Measurements from ENCODE around the gene LRRC43.
A peak's percentile ranks its signal among the peaks of the same experiment; 100 is the strongest.
"Not testable (repeated sequence)": the region's sequence is repeated elsewhere in the genome, so short reads cannot be mapped to it uniquely, and the experiment has no call there.

Gene LRRC43

GRCh38 chr12:122171399-122171798 is 11.5 kb upstream of the LRRC43 start:
- H2AFZ ChIP-seq (ENCODE audit: low read length) = no peak overlapping the region
- H2AK5ac ChIP-seq (ENCODE audit: low read depth, low read length) = no peak overlapping the region
- H2BK5ac ChIP-seq (ENCODE audit: low read length) = no peak overlapping the region
- H3K4me1 ChIP-seq (ENCODE audit: control insufficient read depth in 2 of 2, insufficient read depth in 1 of 2, low read depth in 1 of 2, low read length in 2 of 2) = peaks cover 0 to 6% of the 10 kb centered on the region in 2 donors
- H4K91ac ChIP-seq (ENCODE audit: low read depth, low read length, poor library complexity) = no peak overlapping the region
- H3K27ac ChIP-seq (replicated peaks; ENCODE audit: low read length) = no peak overlapping the region
- no peak overlapping the region for H3K4me3 ChIP-seq (ENCODE audit: low read length in 2 of 2)
- DNase-seq (ENCODE audit: low spot score) = no peak
- no peak overlapping the region for H4K8ac ChIP-seq (ENCODE audit: low read depth, low read length)
- H3K9ac ChIP-seq (ENCODE audit: low read depth, low read length, poor library complexity) = no peak overlapping the region
- H3K79me1 ChIP-seq (ENCODE audit: low read depth, low read length) = no peaks in the 10 kb centered on the region
- H3K27me3 ChIP-seq (ENCODE audit: control insufficient read depth in 3 of 3, insufficient read depth in 3 of 3, low read depth in 1 of 3, low read length in 3 of 3) = peaks cover 0 to 10% (median 0%) of the 10 kb centered on the region in 3 experiments
- H2BK15ac ChIP-seq (ENCODE audit: low read length) = no peak overlapping the region
- H3K18ac ChIP-seq (ENCODE audit: low read length) = no peak overlapping the region
- H3K4me2 ChIP-seq (ENCODE audit: insufficient read depth, low read length, poor library complexity, severe bottlenecking) = no peak overlapping the region
- no peak overlapping the region for H3K23ac ChIP-seq (ENCODE audit: low read depth, low read length, poor library complexity)
- peaks cover 0 to 2% of the 10 kb centered on the region in 2 donors for H3K9me3 ChIP-seq (replicated peaks in 1 of 2; ENCODE audit: control insufficient read depth in 2 of 2, insufficient read depth in 1 of 2, low read depth in 1 of 2, low read length in 2 of 2)
- H2BK120ac ChIP-seq (ENCODE audit: low read depth, low read length) = no peak overlapping the region
- WGBS, 2 donors (ENCODE audit: extremely low coverage in 2 of 2, insufficient read length in 2 of 2, insufficient replicate concordance in 1 of 2) = no CpG with 5 or more reads among the region's 5 CpGs
- no peak overlapping the region for H2BK12ac ChIP-seq (ENCODE audit: low read length)
- no peak overlapping the region for H3K14ac ChIP-seq (ENCODE audit: low read length)
- no peak overlapping the region for H3K4ac ChIP-seq (ENCODE audit: low read length)
- no peaks in the 10 kb centered on the region for H3K36me3 ChIP-seq (replicated peaks in 1 of 2; ENCODE audit: control insufficient read depth in 2 of 2, insufficient read depth in 2 of 2, low read length in 2 of 2)

GRCh38 chr12:122172262-122172939 is 10.5 kb upstream of the LRRC43 start:
- Histone ChIP-seq H4K91ac (ENCODE audit: low read depth, low read length, poor library complexity) (no peak overlapping the region), H2BK5ac (ENCODE audit: low read length) (no peak overlapping the region), H4K8ac (ENCODE audit: low read depth, low read length) (no peak overlapping the region), H3K9ac (ENCODE audit: low read depth, low read length, poor library complexity) (no peak overlapping the region), H3K79me1 (ENCODE audit: low read depth, low read length) (no peaks in the 10 kb centered on the region), H3K23ac (ENCODE audit: low read depth, low read length, poor library complexity) (no peak overlapping the region), H3K18ac (ENCODE audit: low read length) (no peak overlapping the region), H3K4me1 (ENCODE audit: control insufficient read depth in 2 of 2, insufficient read depth in 1 of 2, low read depth in 1 of 2, low read length in 2 of 2) (no peaks in the 10 kb centered on the region), H3K4ac (ENCODE audit: low read length) (no peak overlapping the region), H2AFZ (ENCODE audit: low read length) (no peak overlapping the region), H3K4me2 (ENCODE audit: insufficient read depth, low read length, poor library complexity, severe bottlenecking) (no peak overlapping the region), H3K9me3 (replicated peaks in 1 of 2; ENCODE audit: control insufficient read depth in 2 of 2, insufficient read depth in 1 of 2, low read depth in 1 of 2, low read length in 2 of 2) (peaks cover 0 to 2% of the 10 kb centered on the region in 2 donors), H3K36me3 (replicated peaks in 1 of 2; ENCODE audit: control insufficient read depth in 2 of 2, insufficient read depth in 2 of 2, low read length in 2 of 2) (no peaks in the 10 kb centered on the region), H3K27me3 (ENCODE audit: control insufficient read depth in 3 of 3, insufficient read depth in 3 of 3, low read depth in 1 of 3, low read length in 3 of 3) (peaks cover 0 to 10% (median 0%) of the 10 kb centered on the region in 3 experiments), H2BK15ac (ENCODE audit: low read length) (no peak overlapping the region), H3K4me3 (ENCODE audit: low read length in 2 of 2) (no peak overlapping the region), H2AK5ac (ENCODE audit: low read depth, low read length) (no peak overlapping the region), H2BK120ac (ENCODE audit: low read depth, low read length) (no peak overlapping the region), H3K27ac (replicated peaks; ENCODE audit: low read length) (no peak overlapping the region), H2BK12ac (ENCODE audit: low read length) (no peak overlapping the region), H3K14ac (ENCODE audit: low read length) (no peak overlapping the region)
- WGBS, 2 donors (ENCODE audit: extremely low coverage in 2 of 2, insufficient read length in 2 of 2, insufficient replicate concordance in 1 of 2) = no CpG with 5 or more reads among the region's 17 CpGs
- DNase-seq (ENCODE audit: low spot score) = no peak

GRCh38 chr12:122174155-122174845 is 8.6 kb upstream of the LRRC43 start, which contains the start of gene IL31:
TSS of gene IL31 (minus strand) at chr12:122174221. CDS start at chr12:122174172, 49 bp downstream.
- WGBS, 2 donors (ENCODE audit: extremely low coverage in 2 of 2, insufficient read length in 2 of 2, insufficient replicate concordance in 1 of 2) = no CpG with 5 or more reads among the region's 17 CpGs
- Histone ChIP-seq H3K4ac (ENCODE audit: low read length) (no peak within 1 kb of the TSS), H3K27ac (replicated peaks; ENCODE audit: low read length) (no peak within 1 kb of the TSS), H3K18ac (ENCODE audit: low read length) (no peak within 1 kb of the TSS), H4K91ac (ENCODE audit: low read depth, low read length, poor library complexity) (no peak within 1 kb of the TSS), H3K9me3 (replicated peaks in 1 of 2; ENCODE audit: control insufficient read depth in 2 of 2, insufficient read depth in 1 of 2, low read depth in 1 of 2, low read length in 2 of 2) (no peaks in the 10 kb centered on the region), H3K36me3 (replicated peaks in 1 of 2; ENCODE audit: control insufficient read depth in 2 of 2, insufficient read depth in 2 of 2, low read length in 2 of 2) (no peaks in the 10 kb centered on the region), H2AK5ac (ENCODE audit: low read depth, low read length) (no peak within 1 kb of the TSS), H2BK15ac (ENCODE audit: low read length) (no peak within 1 kb of the TSS), H3K79me1 (ENCODE audit: low read depth, low read length) (no peaks in the 10 kb centered on the region), H3K4me1 (ENCODE audit: control insufficient read depth in 2 of 2, insufficient read depth in 1 of 2, low read depth in 1 of 2, low read length in 2 of 2) (no peaks in the 10 kb centered on the region), H3K4me2 (ENCODE audit: insufficient read depth, low read length, poor library complexity, severe bottlenecking) (no peak within 1 kb of the TSS), H2BK120ac (ENCODE audit: low read depth, low read length) (no peak within 1 kb of the TSS), H3K4me3 (ENCODE audit: low read length in 2 of 2) (no peak within 1 kb of the TSS), H2AFZ (ENCODE audit: low read length) (peak within 1 kb of the TSS; percentile 22), H3K23ac (ENCODE audit: low read depth, low read length, poor library complexity) (no peak within 1 kb of the TSS), H3K27me3 (ENCODE audit: control insufficient read depth in 3 of 3, insufficient read depth in 3 of 3, low read depth in 1 of 3, low read length in 3 of 3) (peaks cover 0 to 10% (median 0%) of the 10 kb centered on the region in 3 experiments), H3K9ac (ENCODE audit: low read depth, low read length, poor library complexity) (no peak within 1 kb of the TSS), H3K14ac (ENCODE audit: low read length) (no peak within 1 kb of the TSS), H2BK5ac (ENCODE audit: low read length) (no peak within 1 kb of the TSS), H4K8ac (ENCODE audit: low read depth, low read length) (no peak within 1 kb of the TSS), H2BK12ac (ENCODE audit: low read length) (no peak within 1 kb of the TSS)
- no peak for DNase-seq (ENCODE audit: low spot score)

DNA sequence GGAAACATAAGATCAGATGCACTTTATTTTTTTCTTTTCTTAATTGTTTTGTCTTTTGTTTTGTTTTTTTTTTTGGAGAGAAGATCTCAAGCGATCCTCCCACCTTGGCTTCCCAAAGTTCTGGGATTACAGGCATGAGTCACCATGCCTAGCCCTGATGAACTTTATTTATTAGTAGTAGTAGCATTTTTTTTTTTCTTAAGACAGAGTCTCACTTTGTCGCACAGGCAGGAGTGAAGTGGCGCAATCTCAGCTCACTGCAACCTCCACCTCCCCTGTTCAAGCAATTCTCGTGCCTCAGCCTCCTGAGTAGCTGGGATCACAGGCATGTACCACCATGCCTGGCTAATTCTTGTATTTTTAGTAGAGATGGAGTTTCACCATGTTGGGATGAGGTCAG is 6.5 kb upstream of the LRRC43 start:
- H3K36me3 ChIP-seq (replicated peaks in 1 of 2; ENCODE audit: control insufficient read depth in 2 of 2, insufficient read depth in 2 of 2, low read length in 2 of 2); H3K4ac ChIP-seq (ENCODE audit: low read length); H3K14ac ChIP-seq (ENCODE audit: low read length); H3K9ac ChIP-seq (ENCODE audit: low read depth, low read length, poor library complexity); H3K9me3 ChIP-seq (replicated peaks in 1 of 2; ENCODE audit: control insufficient read depth in 2 of 2, insufficient read depth in 1 of 2, low read depth in 1 of 2, low read length in 2 of 2); H2AK5ac ChIP-seq (ENCODE audit: low read depth, low read length); H2BK120ac ChIP-seq (ENCODE audit: low read depth, low read length); H3K4me1 ChIP-seq (ENCODE audit: control insufficient read depth in 2 of 2, insufficient read depth in 1 of 2, low read depth in 1 of 2, low read length in 2 of 2); DNase-seq (ENCODE audit: low spot score); H4K8ac ChIP-seq (ENCODE audit: low read depth, low read length); H3K27ac ChIP-seq (replicated peaks; ENCODE audit: low read length); H2AFZ ChIP-seq (ENCODE audit: low read length); H3K4me3 ChIP-seq (ENCODE audit: low read length in 2 of 2); H3K79me1 ChIP-seq (ENCODE audit: low read depth, low read length); H3K23ac ChIP-seq (ENCODE audit: low read depth, low read length, poor library complexity); H2BK15ac ChIP-seq (ENCODE audit: low read length); H3K18ac ChIP-seq (ENCODE audit: low read length); H3K4me2 ChIP-seq (ENCODE audit: insufficient read depth, low read length, poor library complexity, severe bottlenecking); H2BK5ac ChIP-seq (ENCODE audit: low read length); H2BK12ac ChIP-seq (ENCODE audit: low read length); H4K91ac ChIP-seq (ENCODE audit: low read depth, low read length, poor library complexity): not testable (repeated sequence)
- peaks cover 0 to 10% (median 0%) of the 10 kb centered on the region in 3 experiments for H3K27me3 ChIP-seq (ENCODE audit: control insufficient read depth in 3 of 3, insufficient read depth in 3 of 3, low read depth in 1 of 3, low read length in 3 of 3)
- WGBS, 2 donors (ENCODE audit: extremely low coverage in 2 of 2, insufficient read length in 2 of 2, insufficient replicate concordance in 1 of 2) = no CpG with 5 or more reads among the region's 4 CpGs
